ENCODE results near the gene SPACA5B. TPM values are rescaled to one million over a fixed set of nuclear protein-coding genes. Genes with fewer than 3 reads are reported as not detected.
"Not testable (repeated sequence)": the region's sequence is repeated elsewhere in the genome, so short reads cannot be mapped to it uniquely, and the experiment has no call there.

SPACA5B gene
- not detected for total RNA-seq

- not testable (repeated sequence) for H3K27ac ChIP-seq; H3K9me3 ChIP-seq; H3K27me3 ChIP-seq; H3K36me3 ChIP-seq; DNase-seq; ATAC-seq (ENCODE audit: low FRiP score in 2 of 2); H3K4me3 ChIP-seq; H3K4me1 ChIP-seq
- no CpG with 5 or more reads among the region's 4 CpGs for WGBS, 2 donors
These were observed at the start of gene SPACA5B for GRCh38 chrX:48130326-48130725. Gene SPACA5B, plus strand, starts transcription at chrX:48130626. Its CDS starts 62 bp downstream, at chrX:48130688.

- no peaks in the 10 kb centered on the region for H3K4me1 ChIP-seq
- no peaks in the 10 kb centered on the region for H3K36me3 ChIP-seq
- DNase-seq (peak in 1 of 2 donors; percentile 37), ATAC-seq (ENCODE audit: low FRiP score in 2 of 2) (peak; percentile 69 to 75)
- no peak overlapping the region for H3K4me3 ChIP-seq
- no peaks in the 10 kb centered on the region for H3K9me3 ChIP-seq
- TF ChIP-seq POLR2A (IDR thresholded peaks at IDR 0.05) (no peak), CTCF (IDR thresholded peaks at IDR 0.05) (peak; percentile 36 to 56 (median 52)), POLR2AphosphoS5 (IDR thresholded peaks at IDR 0.05) (no peak), EP300 (IDR thresholded peaks at IDR 0.05) (no peak)
- H3K27ac ChIP-seq = no peak overlapping the region
- H3K27me3 ChIP-seq = no peaks in the 10 kb centered on the region
- whole genome bisulfite sequencing, 2 donors = 18 to 25% methylated on average over 7 to 9 of the region's 9 CpGs
These were observed 47.2 kb upstream of the SPACA5B start for GRCh38 chrX:48083212-48083611.

GRCh38 chrX:48083706-48084105 is 46.7 kb upstream of the SPACA5B start:
- DNase-seq (no peak), ATAC-seq (ENCODE audit: low FRiP score in 2 of 2) (no peak)
- Histone ChIP-seq H3K27me3 (no peaks in the 10 kb centered on the region), H3K4me1 (no peaks in the 10 kb centered on the region), H3K27ac (no peak overlapping the region), H3K9me3 (no peaks in the 10 kb centered on the region), H3K4me3 (no peak overlapping the region), H3K36me3 (no peaks in the 10 kb centered on the region)
- TF ChIP-seq CTCF (IDR thresholded peaks at IDR 0.05) (no peak), POLR2A (IDR thresholded peaks at IDR 0.05) (no peak), EP300 (IDR thresholded peaks at IDR 0.05) (no peak), POLR2AphosphoS5 (IDR thresholded peaks at IDR 0.05) (no peak)
- 78 to 79% methylated on average over 4 to 5 of the region's 5 CpGs for WGBS, 2 donors

GRCh38 chrX:48086082-48086481 is 44.3 kb upstream of the SPACA5B start:
- Histone ChIP-seq H3K36me3 (no peaks in the 10 kb centered on the region), H3K27ac (no peak overlapping the region), H3K4me1 (no peaks in the 10 kb centered on the region), H3K4me3 (no peak overlapping the region), H3K9me3 (no peaks in the 10 kb centered on the region), H3K27me3 (no peaks in the 10 kb centered on the region)
- no peak for DNase-seq
- no peak for ATAC-seq (ENCODE audit: low FRiP score in 2 of 2)
- TF ChIP-seq POLR2AphosphoS5 (IDR thresholded peaks at IDR 0.05) (no peak), POLR2A (IDR thresholded peaks at IDR 0.05) (no peak), CTCF (IDR thresholded peaks at IDR 0.05) (no peak), EP300 (IDR thresholded peaks at IDR 0.05) (no peak)

GRCh38 chrX:48090123-48090522 is 40.3 kb upstream of the SPACA5B start:
- DNase-seq (no peak), ATAC-seq (ENCODE audit: low FRiP score in 2 of 2) (no peak)
- TF ChIP-seq POLR2A (IDR thresholded peaks at IDR 0.05) (no peak), POLR2AphosphoS5 (IDR thresholded peaks at IDR 0.05) (no peak), CTCF (IDR thresholded peaks at IDR 0.05) (no peak), EP300 (IDR thresholded peaks at IDR 0.05) (no peak)
- no peaks in the 10 kb centered on the region for H3K27me3 ChIP-seq
- H3K27ac ChIP-seq = no peak overlapping the region
- no peaks in the 10 kb centered on the region for H3K36me3 ChIP-seq
- 50 to 61% methylated on average over 4 to 5 of the region's 5 CpGs for WGBS, 2 donors
- no peaks in the 10 kb centered on the region for H3K9me3 ChIP-seq
- no peaks in the 10 kb centered on the region for H3K4me1 ChIP-seq
- H3K4me3 ChIP-seq = no peak overlapping the region

- DNase-seq; H3K4me3 ChIP-seq; H3K9me3 ChIP-seq; H3K27me3 ChIP-seq; ATAC-seq (ENCODE audit: low FRiP score in 2 of 2); H3K27ac ChIP-seq; H3K36me3 ChIP-seq; H3K4me1 ChIP-seq: not testable (repeated sequence)
- WGBS, 2 donors = 45 to 80% methylated on average over 1 to 3 of the region's 3 CpGs
These were observed 37.9 kb upstream of the SPACA5B start for GRCh38 chrX:48092558-48092957.

Data from upper lobe of left lung (tissue), 6 donors.